Measurements from ENCODE around the gene FBXL19.

DNA sequence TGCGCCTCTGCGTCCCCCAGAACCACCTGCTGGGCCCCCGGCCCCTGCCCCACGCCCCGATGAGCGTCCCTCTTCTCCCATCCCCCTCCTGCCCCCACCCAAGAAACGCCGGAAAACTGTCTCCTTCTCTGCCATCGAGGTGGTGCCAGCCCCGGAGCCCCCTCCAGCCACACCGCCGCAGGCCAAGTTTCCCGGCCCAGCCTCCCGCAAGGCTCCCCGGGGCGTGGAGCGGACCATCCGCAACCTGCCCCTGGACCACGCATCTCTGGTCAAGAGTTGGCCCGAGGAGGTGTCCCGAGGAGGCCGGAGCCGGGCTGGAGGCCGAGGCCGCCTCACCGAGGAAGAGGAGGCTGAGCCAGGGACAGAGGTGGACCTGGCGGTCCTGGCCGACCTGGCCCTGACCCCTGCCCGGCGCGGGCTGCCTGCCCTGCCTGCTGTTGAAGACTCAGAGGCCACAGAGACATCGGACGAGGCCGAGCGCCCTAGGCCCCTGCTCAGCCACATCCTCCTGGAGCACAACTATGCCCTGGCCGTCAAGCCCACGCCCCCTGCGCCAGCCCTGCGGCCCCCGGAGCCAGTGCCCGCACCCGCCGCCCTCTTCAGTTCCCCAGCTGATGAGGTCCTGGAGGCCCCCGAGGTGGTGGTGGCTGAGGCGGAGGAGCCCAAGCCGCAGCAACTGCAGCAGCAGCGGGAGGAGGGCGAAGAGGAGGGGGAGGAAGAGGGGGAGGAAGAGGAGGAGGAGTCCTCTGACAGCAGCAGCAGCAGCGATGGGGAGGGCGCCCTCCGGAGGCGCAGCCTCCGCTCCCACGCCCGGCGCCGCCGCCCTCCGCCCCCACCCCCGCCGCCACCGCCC is 56.0 kb downstream of the FBXL19 start:
- no peak for TF ChIP-seq POLR2A (IDR thresholded peaks at IDR 0.05)
- TF ChIP-seq, protein P1, sequence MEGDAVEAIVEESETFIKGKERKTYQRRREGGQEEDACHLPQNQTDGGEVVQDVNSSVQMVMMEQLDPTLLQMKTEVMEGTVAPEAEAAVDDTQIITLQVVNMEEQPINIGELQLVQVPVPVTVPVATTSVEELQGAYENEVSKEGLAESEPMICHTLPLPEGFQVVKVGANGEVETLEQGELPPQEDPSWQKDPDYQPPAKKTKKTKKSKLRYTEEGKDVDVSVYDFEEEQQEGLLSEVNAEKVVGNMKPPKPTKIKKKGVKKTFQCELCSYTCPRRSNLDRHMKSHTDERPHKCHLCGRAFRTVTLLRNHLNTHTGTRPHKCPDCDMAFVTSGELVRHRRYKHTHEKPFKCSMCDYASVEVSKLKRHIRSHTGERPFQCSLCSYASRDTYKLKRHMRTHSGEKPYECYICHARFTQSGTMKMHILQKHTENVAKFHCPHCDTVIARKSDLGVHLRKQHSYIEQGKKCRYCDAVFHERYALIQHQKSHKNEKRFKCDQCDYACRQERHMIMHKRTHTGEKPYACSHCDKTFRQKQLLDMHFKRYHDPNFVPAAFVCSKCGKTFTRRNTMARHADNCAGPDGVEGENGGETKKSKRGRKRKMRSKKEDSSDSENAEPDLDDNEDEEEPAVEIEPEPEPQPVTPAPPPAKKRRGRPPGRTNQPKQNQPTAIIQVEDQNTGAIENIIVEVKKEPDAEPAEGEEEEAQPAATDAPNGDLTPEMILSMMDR (IDR thresholded peaks at IDR 0.05) = no peak

All from body of pancreas (tissue), 4 donors.